ENCODE data around the gene DLL3.
A peak's percentile ranks its signal among the peaks of the same experiment; 100 is the strongest.
"Not testable (repeated sequence)": the region's sequence is repeated elsewhere in the genome, so short reads cannot be mapped to it uniquely, and the experiment has no call there.

DLL3 gene

GRCh38 chr19:39474139-39474620, 24.6 kb upstream of the DLL3 start:
- DNase-seq (ENCODE audit: low spot score): peak; percentile 78

DNA sequence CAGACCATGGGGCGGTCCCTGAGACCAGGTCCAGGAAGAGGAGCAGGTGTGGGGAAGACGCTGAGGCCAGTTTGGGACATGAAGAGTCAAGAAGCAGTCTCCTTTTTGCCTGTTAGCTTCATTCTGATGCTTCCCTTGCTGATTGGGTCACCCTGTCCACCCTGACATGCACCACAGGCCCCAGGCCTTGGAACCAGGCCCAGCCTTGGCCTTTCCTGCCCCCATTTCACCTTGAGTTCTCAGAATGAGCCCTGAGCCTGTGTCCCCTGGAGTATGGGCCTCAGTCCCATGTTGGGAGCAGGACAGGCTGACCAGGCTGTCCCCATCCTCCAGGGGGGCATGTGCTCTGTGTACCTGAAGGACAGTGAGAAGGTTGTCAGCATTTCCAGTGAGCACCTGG, 23.0 kb upstream of the DLL3 start:
- in situ Hi-C loops (cut with MboI; ENCODE audit: low pct_unique_long_range_greater_than_20kb, low sequenced_read_pairs, unreplicated experiment): no loop called here
- DNase-seq (ENCODE audit: low spot score): no peak
- TF ChIP-seq, protein P1, sequence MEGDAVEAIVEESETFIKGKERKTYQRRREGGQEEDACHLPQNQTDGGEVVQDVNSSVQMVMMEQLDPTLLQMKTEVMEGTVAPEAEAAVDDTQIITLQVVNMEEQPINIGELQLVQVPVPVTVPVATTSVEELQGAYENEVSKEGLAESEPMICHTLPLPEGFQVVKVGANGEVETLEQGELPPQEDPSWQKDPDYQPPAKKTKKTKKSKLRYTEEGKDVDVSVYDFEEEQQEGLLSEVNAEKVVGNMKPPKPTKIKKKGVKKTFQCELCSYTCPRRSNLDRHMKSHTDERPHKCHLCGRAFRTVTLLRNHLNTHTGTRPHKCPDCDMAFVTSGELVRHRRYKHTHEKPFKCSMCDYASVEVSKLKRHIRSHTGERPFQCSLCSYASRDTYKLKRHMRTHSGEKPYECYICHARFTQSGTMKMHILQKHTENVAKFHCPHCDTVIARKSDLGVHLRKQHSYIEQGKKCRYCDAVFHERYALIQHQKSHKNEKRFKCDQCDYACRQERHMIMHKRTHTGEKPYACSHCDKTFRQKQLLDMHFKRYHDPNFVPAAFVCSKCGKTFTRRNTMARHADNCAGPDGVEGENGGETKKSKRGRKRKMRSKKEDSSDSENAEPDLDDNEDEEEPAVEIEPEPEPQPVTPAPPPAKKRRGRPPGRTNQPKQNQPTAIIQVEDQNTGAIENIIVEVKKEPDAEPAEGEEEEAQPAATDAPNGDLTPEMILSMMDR (IDR thresholded peaks at IDR 0.05; ENCODE audit: extremely low read depth, insufficient read depth, missing control alignments): no peak

More at GRCh38 chr19:39474139-39474620, 24.6 kb upstream of the DLL3 start:
- in situ Hi-C loops (cut with MboI; ENCODE audit: low pct_unique_long_range_greater_than_20kb, low sequenced_read_pairs, unreplicated experiment): no loop called here
- TF ChIP-seq, protein P1 (IDR thresholded peaks at IDR 0.05; ENCODE audit: extremely low read depth, insufficient read depth, missing control alignments): peak; percentile 81

DNA sequence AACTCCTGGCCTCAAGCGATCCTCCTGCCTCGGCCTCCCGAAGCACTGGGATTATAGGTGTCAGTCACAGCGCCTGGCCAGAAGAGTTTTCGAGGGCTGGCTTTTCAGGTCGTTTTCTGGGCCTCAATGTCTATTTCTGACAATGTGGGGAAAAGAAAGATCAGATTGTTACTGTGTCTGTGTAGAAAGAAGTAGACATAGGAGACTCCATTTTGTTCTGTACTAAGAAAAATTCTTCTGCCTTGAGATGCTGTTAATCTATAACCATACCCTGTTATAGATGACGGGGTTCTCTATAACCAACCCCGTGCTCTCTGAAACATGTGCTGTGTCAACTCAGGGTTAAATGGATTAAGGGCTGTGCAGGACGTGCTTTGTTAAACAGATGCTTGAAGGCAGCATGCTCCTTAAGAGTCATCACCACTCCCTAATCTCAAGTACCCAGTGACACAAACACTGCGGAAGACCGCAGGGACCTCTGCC, 19.4 kb upstream of the DLL3 start:
- DNase-seq (ENCODE audit: low spot score); in situ Hi-C loops (cut with MboI; ENCODE audit: low pct_unique_long_range_greater_than_20kb, low sequenced_read_pairs, unreplicated experiment): not testable (repeated sequence)

- TF ChIP-seq, protein P1 (IDR thresholded peaks at IDR 0.05; ENCODE audit: extremely low read depth, insufficient read depth, missing control alignments): no peak
- in situ Hi-C loops (cut with MboI; ENCODE audit: low pct_unique_long_range_greater_than_20kb, low sequenced_read_pairs, unreplicated experiment): no loop called here
- DNase-seq (ENCODE audit: low spot score): no peak
These were observed 18.8 kb upstream of the DLL3 start for GRCh38 chr19:39479916-39480315.

GRCh38 chr19:39480337-39481228, 18.2 kb upstream of the DLL3 start, which contains the start of gene TIMM50:
TSS of gene TIMM50 (plus strand) at chr19:39480838. CDS start at chr19:39480854, 16 bp downstream.
- DNase-seq (ENCODE audit: low spot score): peak; percentile 94
- in situ Hi-C loops (cut with MboI; ENCODE audit: low pct_unique_long_range_greater_than_20kb, low sequenced_read_pairs, unreplicated experiment): no loop called here
- TF ChIP-seq, protein P1 (IDR thresholded peaks at IDR 0.05; ENCODE audit: extremely low read depth, insufficient read depth, missing control alignments): no peak

- DNase-seq (ENCODE audit: low spot score): no peak
- TF ChIP-seq, protein P1 (IDR thresholded peaks at IDR 0.05; ENCODE audit: extremely low read depth, insufficient read depth, missing control alignments): no peak
- in situ Hi-C loops (cut with MboI; ENCODE audit: low pct_unique_long_range_greater_than_20kb, low sequenced_read_pairs, unreplicated experiment): no loop called here
These were observed 17.6 kb upstream of the DLL3 start for GRCh38 chr19:39481229-39481545.

GRCh38 chr19:39481676-39482075, 17.1 kb upstream of the DLL3 start:
- TF ChIP-seq, protein P1 (IDR thresholded peaks at IDR 0.05; ENCODE audit: extremely low read depth, insufficient read depth, missing control alignments): no peak
- in situ Hi-C loops (cut with MboI; ENCODE audit: low pct_unique_long_range_greater_than_20kb, low sequenced_read_pairs, unreplicated experiment): no loop called here
- no peak for DNase-seq (ENCODE audit: low spot score)

All from GM13977 (cell line).